PC-9 (cell line): ENCODE data around the gene GPC2.

Experiments
- EZH2 ChIP-seq: fragments of 200-600 bp; sonication (generic); IDR thresholded peaks from 2 replicates; pipeline ENCODE4 v1.8.0; 2017; ENCODE audit warnings: antibody characterized with exemption, low read depth
- TF ChIP-seq, protein P1 (sequence below): fragments of 200-600 bp; sonication (generic); conservative IDR thresholded peaks from 2 replicates; pipeline ENCODE4 v1.6.1; 2017; ENCODE audit warnings: mixed run types, antibody characterized with exemption, mild to moderate bottlenecking, moderate library complexity

DNA sequence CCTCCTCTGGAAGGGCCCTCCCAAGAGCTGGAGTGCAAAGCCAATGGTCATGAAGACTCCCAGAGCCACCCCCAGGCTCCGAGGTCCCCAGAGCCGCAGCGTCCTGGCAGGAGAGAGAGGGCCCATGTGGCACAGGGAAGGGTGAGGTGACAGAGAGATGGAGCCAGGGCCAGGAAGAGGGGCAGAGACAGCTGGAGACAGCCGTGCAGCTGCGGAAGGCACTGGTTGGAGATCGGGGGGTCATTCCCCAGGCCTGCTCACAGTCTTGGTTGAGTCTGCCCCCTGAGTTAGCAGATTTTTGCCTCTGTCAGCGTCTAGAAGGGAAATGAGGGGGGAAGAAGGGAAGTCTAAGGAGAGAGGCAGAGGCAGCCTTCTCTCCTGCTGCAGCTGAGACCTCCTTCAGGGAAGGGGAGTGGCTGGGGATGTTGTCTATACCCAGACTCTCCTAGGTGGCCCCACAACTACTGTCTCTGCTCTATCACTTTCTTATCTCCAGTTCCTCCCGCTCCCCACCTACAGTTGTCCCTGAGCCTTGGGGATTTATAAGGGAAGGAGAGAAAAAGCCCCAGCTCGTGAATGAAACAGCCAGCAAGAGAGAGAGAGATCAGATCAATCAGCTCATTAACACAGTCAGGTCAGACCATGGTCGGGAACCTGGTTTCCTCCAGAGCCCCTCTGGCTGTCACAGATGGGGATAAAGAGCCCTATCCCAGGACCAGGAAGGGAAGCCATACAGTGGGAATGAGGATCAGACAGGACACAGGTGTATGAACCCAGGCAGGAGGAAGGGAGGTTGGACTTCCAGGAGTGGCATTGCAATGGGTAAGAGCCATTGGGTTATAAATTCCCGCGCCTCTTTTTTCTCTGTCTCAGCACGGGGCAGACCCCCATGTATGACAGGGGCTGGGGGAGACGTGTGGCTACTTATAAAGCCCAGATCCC, 9.9 kb downstream of the GPC2 start:
- TF ChIP-seq, protein P1, sequence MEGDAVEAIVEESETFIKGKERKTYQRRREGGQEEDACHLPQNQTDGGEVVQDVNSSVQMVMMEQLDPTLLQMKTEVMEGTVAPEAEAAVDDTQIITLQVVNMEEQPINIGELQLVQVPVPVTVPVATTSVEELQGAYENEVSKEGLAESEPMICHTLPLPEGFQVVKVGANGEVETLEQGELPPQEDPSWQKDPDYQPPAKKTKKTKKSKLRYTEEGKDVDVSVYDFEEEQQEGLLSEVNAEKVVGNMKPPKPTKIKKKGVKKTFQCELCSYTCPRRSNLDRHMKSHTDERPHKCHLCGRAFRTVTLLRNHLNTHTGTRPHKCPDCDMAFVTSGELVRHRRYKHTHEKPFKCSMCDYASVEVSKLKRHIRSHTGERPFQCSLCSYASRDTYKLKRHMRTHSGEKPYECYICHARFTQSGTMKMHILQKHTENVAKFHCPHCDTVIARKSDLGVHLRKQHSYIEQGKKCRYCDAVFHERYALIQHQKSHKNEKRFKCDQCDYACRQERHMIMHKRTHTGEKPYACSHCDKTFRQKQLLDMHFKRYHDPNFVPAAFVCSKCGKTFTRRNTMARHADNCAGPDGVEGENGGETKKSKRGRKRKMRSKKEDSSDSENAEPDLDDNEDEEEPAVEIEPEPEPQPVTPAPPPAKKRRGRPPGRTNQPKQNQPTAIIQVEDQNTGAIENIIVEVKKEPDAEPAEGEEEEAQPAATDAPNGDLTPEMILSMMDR: no peak
- TF ChIP-seq EZH2: no peak
